Measurements from ENCODE around the gene KCMF1.

Gene KCMF1

GRCh38 chr2:85032621-85033020 is 61.7 kb downstream of the KCMF1 start:
- DNase-seq: no peak

GRCh38 chr2:85033388-85033787 is 62.4 kb downstream of the KCMF1 start:
- no peak for DNase-seq

- DNase-seq: no peak
Observed at GRCh38 chr2:85034158-85034557, 63.2 kb downstream of the KCMF1 start.

- no peak for DNase-seq
Observed at GRCh38 chr2:85037622-85038021, 66.7 kb downstream of the KCMF1 start.

DNA sequence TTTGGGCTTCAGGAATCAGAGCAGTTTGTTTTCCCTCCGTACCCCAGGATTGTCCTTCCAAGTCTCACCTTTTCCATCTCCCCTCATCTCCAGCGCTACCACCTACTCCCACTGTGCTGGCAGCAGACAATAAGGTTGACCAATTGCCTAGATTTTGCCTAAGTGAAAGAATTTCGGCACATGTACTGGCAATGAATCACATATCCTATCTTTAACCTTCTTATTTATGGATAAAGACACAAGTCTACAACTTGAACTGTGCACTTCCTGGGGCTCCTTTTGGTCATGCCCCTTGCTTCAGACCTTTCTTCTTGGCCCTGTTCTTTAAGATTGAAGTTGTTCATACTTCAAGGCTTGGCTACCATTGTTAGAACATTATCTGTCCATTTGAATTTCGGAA is 71.4 kb downstream of the KCMF1 start:
- DNase-seq: no peak

DNA sequence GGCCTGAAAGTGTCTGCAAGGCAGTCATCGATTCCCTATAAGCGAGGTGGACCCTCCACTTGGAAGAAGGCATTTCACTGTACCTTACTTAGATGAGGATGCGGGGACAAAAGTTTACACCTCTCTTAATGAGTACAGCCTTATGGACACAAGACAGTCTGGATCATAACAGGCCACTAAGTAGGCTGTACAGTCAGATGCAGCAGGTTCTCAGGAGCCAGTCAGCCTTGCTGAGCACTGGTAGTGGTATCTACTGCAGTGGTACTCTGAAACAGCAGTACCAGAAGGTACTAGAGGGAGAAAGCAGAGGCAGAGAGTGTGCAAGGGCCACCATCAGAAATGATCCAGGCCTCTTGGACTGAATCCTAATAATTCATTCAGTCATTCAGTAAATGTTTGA is 77.6 kb downstream of the KCMF1 start:
- DNase-seq: no peak

DNA sequence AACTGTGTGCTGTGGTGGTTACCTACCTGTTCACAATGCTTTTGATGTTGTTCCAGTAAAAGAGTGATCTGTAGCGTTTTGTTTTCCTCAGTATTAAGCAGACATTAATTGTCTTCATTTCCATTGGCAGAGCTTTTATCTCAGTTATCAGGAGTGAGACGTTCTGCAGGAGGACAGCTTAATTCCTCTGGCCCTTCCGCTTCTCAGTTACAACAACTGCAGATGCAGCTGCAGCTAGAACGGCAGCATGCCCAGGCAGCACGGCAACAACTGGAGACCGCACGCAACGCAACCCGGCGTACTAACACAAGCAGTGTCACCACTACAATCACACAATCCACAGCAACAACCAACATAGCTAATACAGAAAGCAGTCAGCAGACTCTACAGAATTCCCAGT is 78.3 kb downstream of the KCMF1 start:
- DNase-seq: no peak

DNA sequence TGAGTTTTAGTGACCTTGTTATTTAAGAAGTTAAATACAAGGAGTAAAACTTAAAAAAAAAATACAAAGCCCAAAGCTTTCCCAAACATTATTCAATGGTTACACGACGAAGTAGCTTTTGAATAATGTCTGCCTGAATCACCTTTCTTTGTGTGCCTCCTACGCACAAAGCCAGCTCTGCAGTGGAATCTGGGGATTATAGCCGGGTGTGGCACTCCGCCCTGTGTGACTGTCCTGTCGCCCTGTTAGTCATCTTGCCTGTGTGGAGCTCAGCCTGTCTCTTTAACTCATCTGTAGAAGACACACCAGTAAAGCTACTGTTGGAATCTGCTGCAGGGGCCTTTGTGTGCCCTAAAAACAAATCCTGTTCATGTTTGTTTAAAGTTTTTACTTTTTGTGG is 82.8 kb downstream of the KCMF1 start:
- DNase-seq: no peak

- DNase-seq: no peak
Observed at GRCh38 chr2:85057226-85057962, 86.4 kb downstream of the KCMF1 start.

- DNase-seq: no peak
Observed at GRCh38 chr2:85061896-85062295, 90.9 kb downstream of the KCMF1 start.

GRCh38 chr2:85062565-85062964 is 91.6 kb downstream of the KCMF1 start:
- no peak for DNase-seq

- DNase-seq: no peak
Observed at GRCh38 chr2:85063981-85064599, 93.1 kb downstream of the KCMF1 start.

GRCh38 chr2:85064927-85065577 is 94.1 kb downstream of the KCMF1 start:
- no peak for DNase-seq

DNA sequence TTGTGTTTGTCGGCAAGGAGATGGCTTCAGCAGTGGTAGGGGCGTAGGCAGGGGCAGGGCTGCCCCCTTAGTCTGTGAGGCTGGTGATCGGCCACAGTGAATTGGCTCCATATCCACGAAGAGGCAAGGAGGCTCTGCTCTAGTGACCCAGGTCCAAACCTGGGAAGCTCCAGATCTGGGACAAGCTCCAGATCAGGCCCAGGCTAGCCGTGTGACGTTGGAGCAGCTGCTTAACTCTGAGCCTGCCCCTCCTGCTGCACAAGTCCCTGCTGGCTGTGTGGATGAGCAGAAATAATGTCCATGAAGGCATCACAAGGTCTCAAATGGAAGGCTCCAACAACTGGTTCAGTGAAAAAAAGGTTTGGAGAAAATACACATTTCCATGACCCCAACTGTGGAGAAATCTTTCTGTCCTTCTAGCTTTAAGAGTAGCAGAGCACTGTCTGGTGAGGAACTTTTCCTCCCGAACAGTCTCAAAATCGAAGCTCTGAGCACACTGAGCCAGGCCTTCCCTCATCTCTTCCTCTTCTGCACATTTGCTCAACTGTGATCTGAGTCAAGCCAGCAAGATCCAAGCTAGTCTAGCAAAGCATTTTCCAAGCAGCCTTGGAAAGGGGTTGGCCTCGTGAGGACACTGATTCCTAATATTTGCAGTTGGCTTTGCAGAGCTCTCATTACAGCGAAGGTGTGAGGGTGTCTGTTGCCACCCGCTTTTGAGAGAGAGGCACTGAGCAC is 95.2 kb downstream of the KCMF1 start:
- no peak for DNase-seq

- DNase-seq: peak; percentile 12
Observed at GRCh38 chr2:85066874-85067351, 96.0 kb downstream of the KCMF1 start.

- DNase-seq: no peak
Observed at GRCh38 chr2:85071096-85071495, 100.1 kb downstream of the KCMF1 start.

DNA sequence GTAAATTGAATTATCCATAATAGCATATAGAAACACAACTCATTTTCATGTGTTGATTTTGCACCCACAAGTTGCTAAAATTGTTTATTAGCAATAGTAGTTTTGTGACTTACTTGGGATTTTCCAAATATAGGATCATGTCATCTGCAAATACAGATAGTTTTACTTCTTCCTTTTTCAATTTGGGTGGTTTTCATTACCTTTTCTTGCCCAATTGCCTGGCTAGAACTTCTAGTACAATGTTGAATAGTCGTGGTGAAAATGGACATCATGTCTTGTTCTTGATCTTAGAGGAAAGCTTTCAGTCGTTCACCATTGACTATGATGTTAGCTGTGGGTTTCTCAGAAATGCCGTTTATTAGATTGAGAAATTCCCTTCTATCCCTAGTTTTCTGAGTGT is 102.1 kb downstream of the KCMF1 start:
- no peak for DNase-seq

DNA sequence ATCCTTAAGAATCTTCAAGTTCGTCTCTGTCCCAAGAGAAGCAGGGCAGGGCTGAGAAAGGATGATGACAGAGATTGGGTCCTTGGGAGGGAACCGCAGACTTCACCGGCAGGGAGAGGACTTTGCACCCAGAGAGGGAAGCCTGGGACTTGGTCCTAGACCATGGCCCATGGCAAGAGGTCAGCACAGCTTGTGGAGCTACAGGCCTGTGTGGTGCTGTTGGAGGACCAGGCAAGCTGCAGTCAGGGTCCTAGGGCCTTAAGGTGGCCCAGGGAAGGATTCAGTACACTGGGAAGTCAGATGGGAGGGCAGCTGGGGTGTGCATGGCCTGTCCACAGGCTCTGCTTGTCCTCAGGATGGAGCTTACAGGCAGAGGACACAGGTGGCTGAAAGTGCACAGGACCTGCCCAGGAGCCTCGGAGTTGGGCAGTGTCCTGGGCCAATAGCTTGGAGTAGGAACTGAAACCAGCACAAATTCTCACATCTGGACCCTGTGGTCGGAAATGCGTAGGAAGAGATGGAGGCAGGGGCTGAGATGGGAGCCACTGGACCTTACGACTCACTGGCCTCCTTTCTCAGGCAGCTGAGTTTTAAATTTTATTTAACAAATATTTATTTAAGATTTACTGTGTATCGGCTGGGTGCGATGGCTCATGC is 105.8 kb downstream of the KCMF1 start:
- DNase-seq: no peak

DNA sequence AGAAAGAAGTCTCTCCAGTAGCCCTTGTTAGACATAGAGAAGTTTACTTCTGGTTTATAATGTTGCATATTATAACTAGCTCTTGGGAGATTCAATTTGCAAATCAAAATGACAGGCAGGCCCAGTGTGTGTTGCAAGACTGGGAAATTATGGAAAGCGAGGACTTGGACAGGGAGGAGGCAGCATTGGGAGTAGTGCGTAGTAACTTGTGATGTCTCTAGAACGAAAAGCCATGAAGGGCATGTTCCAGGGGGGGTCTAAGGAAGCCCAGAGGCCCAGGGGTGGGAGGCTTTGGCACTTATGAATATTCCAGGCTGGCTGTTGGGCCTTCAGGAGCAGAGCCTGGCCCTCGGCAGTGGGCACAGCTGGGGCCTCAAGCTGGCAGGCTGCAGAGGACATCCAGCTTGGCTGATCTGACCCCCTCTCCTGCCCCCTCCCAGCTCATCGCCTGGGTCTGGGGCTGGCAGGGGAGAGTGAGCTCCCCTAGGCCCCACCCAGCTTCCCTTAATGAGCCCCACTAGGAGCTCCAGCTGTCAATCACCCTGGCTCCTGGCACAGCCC is 107.0 kb downstream of the KCMF1 start:
- no peak for DNase-seq

DNA sequence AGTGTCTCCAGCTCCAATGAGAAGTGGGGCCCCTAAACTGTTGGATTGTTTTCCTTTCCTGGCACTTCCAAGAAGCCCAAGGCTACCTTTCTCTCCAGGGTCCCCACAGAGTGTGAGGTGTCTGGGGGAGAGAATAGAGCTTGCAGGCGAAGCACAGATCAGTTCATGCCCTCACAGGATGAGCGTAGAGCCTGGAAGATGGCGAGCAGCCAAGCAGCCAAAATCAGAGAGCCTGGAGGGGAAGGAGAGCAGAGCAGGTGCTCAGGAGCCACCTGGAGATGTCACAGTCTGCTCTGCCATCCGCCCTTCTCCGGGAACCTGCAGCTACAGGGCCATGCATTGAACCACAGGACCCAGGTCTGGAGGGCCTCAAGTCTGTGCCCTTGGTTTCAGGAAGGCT is 107.6 kb downstream of the KCMF1 start:
- no peak for DNase-seq

- no peak for DNase-seq
Observed at GRCh38 chr2:85083092-85083491, 112.1 kb downstream of the KCMF1 start.

GRCh38 chr2:85085563-85085962 is 114.6 kb downstream of the KCMF1 start:
- DNase-seq: no peak

- DNase-seq: no peak
Observed at GRCh38 chr2:85087541-85087940, 116.6 kb downstream of the KCMF1 start.
